Endothelial cell of umbilical vein (primary cell): ENCODE data around the gene PTGES3. TPM values are rescaled to one million over a fixed set of nuclear protein-coding genes. Genes with fewer than 3 reads are reported as not detected.

Experiments used
- BruUV-seq: library from RNA; stranded (reverse); fragments of 400-500 nt; replicated peaks from 2 replicates; lab custom pipeline; 2021; lab: Mats Ljungman, UMichigan
- CTCF ChIA-PET: fragments of 300-600, 350-600 bp; sonication (Branson Sonifier 250); formaldehyde crosslinking; loops from one replicate; lab custom pipeline; 2021; ENCODE audit warnings: antibody characterized with exemption, inconsistent platforms; lab: Charles Lee
- POLR2A ChIA-PET: fragments of 300-600, 350-600 bp; sonication (Branson Sonifier 250); formaldehyde crosslinking; loops from one replicate; lab custom pipeline; 2021; ENCODE audit warnings: antibody characterized with exemption, inconsistent platforms; lab: Charles Lee
- DNase-seq: peaks from one replicate; pipeline ENCODE4 v3.0.0-alpha.2; 2011; ENCODE audit warnings: low read depth, low spot score
- FAIRE-seq: peaks from 2 replicates; lab custom pipeline; 2011; peaks lifted over from hg19 to GRCh38; lab: Jason Lieb, UNC
- H2AFZ ChIP-seq: 2 replicates; pipeline ENCODE4 v1.6.0; 2012; ENCODE audit warnings: low read depth, low read length, control low read depth, inconsistent platforms
- H3K27ac ChIP-seq: 2 replicates; pipeline ENCODE4 v1.5.1; 2011; ENCODE audit warnings: low read depth, mild to moderate bottlenecking, control low read depth, low read length, moderate library complexity; ENCODE audit not compliant: insufficient read depth
- H3K27me3 ChIP-seq, 2 experiments: 2 replicates each; pipeline versions ENCODE4 v1.6.0 to v1.6.1; 2011; ENCODE audit warnings: low read length in 2 of 2, mixed read lengths in 1 of 2; ENCODE audit not compliant: control insufficient read depth in 2 of 2, insufficient read depth in 2 of 2
- H3K36me3 ChIP-seq, 2 experiments: 2 replicates in 1 of 2; 3 replicates in 1 of 2; pipeline ENCODE4 v1.5.1; 2011; ENCODE audit warnings: low read length in 2 of 2, mild to moderate bottlenecking in 1 of 2, moderate library complexity in 1 of 2; ENCODE audit not compliant: control insufficient read depth in 2 of 2, insufficient read depth in 2 of 2; ENCODE audit errors: extremely low read depth in 1 of 2
- H3K4me1 ChIP-seq: 3 replicates; pipeline ENCODE4 v1.5.1; 2011; ENCODE audit warnings: mild to moderate bottlenecking, low read length; ENCODE audit not compliant: control insufficient read depth, insufficient read depth; ENCODE audit errors: extremely low read depth
- H3K4me2 ChIP-seq: 2 replicates; pipeline ENCODE4 v1.6.1; 2011; ENCODE audit warnings: low read length, control low read depth, mixed read lengths; ENCODE audit not compliant: insufficient read depth
- H3K4me3 ChIP-seq, 3 experiments: fragments of 200-600 bp in 1 of 3; sonication (generic), shearing (Covaris generic) in 1 of 3; replicated peaks in 1 of 3; 2 replicates each; pipeline ENCODE4 v1.5.1; 2011 to 2016; ENCODE audit warnings: control low read depth in 3 of 3, low read length in 3 of 3, mild to moderate bottlenecking in 2 of 3, inconsistent platforms in 1 of 3, low read depth in 1 of 3, moderate library complexity in 1 of 3; ENCODE audit not compliant: insufficient read depth in 1 of 3
- H3K79me2 ChIP-seq: 2 replicates; pipeline ENCODE4 v1.6.0; 2012; ENCODE audit warnings: low read length, inconsistent platforms; ENCODE audit not compliant: control insufficient read depth, insufficient read depth
- H3K9ac ChIP-seq: replicated peaks from 2 replicates; pipeline ENCODE3; 2011; ENCODE audit warnings: low read length, control low read depth; ENCODE audit not compliant: insufficient read depth; ENCODE audit errors: extremely low read depth
- H3K9me1 ChIP-seq: replicated peaks from 3 replicates; pipeline ENCODE4 v1.6.0; 2011; ENCODE audit warnings: mild to moderate bottlenecking, low read length; ENCODE audit not compliant: control insufficient read depth, insufficient read depth; ENCODE audit errors: extremely low read depth
- H3K9me3 ChIP-seq: replicated peaks from 2 replicates; pipeline ENCODE4 v1.5.1; 2012; ENCODE audit warnings: low read length, inconsistent platforms; ENCODE audit not compliant: control insufficient read depth, insufficient read depth
- H4K20me1 ChIP-seq: replicated peaks from 2 replicates; pipeline ENCODE3; 2011; ENCODE audit warnings: mild to moderate bottlenecking, low read length; ENCODE audit not compliant: control insufficient read depth, insufficient read depth; ENCODE audit errors: extremely low read depth
- CTCF ChIP-seq, 2 donors: IDR thresholded peaks; 1 replicate in 1 of 2; 2 replicates in 1 of 2; pipeline ENCODE4 v1.5.1; 2011; ENCODE audit warnings: low read length in 2 of 2, mild to moderate bottlenecking in 2 of 2, moderate library complexity in 2 of 2, control low read depth in 1 of 2, inconsistent platforms in 1 of 2, low read depth in 1 of 2; ENCODE audit not compliant: insufficient read depth in 1 of 2; ENCODE audit errors: extremely low read depth in 1 of 2
- EZH2 ChIP-seq: IDR thresholded peaks from 2 replicates; pipeline ENCODE4 v1.6.1; 2012; ENCODE audit warnings: borderline replicate concordance, low read depth, mild to moderate bottlenecking, moderate library complexity, low read length, inconsistent platforms; ENCODE audit not compliant: severe bottlenecking
- FOS ChIP-seq: IDR thresholded peaks from 2 replicates; pipeline ENCODE4 v1.6.1; 2011; ENCODE audit warnings: mild to moderate bottlenecking, low read length, moderate library complexity, borderline replicate concordance; ENCODE audit not compliant: insufficient read depth
- GATA2 ChIP-seq: IDR thresholded peaks from 2 replicates; pipeline ENCODE4 v1.7.0; 2011; ENCODE audit warnings: low read depth, mild to moderate bottlenecking, moderate library complexity, mixed read lengths, low read length; ENCODE audit not compliant: insufficient read length, insufficient read depth
- JUN ChIP-seq: IDR thresholded peaks from 2 replicates; pipeline ENCODE4 v1.6.1; 2011; ENCODE audit warnings: borderline replicate concordance, low read depth; ENCODE audit not compliant: insufficient read length, insufficient read depth
- MAX ChIP-seq: IDR thresholded peaks from 2 replicates; pipeline ENCODE4 v1.6.1; 2011; ENCODE audit not compliant: insufficient read depth, insufficient read length
- MYC ChIP-seq: IDR thresholded peaks from one replicate; pipeline ENCODE4 v1.6.1; 2011; ENCODE audit warnings: mild to moderate bottlenecking, low read depth, low read length
- POLR2A ChIP-seq: IDR thresholded peaks from 2 replicates; pipeline ENCODE4 v1.6.1; 2012; ENCODE audit warnings: low read depth, mild to moderate bottlenecking, control low read depth, low read length
- POLR2AphosphoS5 ChIP-seq: IDR thresholded peaks from 2 replicates; pipeline ENCODE4 v1.6.1; 2012; ENCODE audit warnings: low read depth, mild to moderate bottlenecking, control low read depth, low read length, moderate library complexity; ENCODE audit not compliant: insufficient read depth
- dilution Hi-C: fragments of 300-500 bp; cut with MboI; formaldehyde crosslinking; loops from one replicate; pipeline ENCODE4 v1.15.0; 2019; ENCODE audit warnings: low sequenced_read_pairs; ENCODE audit not compliant: extremely low pct_ligation_motif_present
- intact Hi-C: fragments of 100-400 bp; cut with micrococcal nuclease; formaldehyde crosslinking; loops from one replicate; pipeline ENCODE4 v1.10.0; 2022
- polyA plus RNA-seq, 4 experiments: library from polyadenylated mRNA; depleted of rRNA in 3 of 4; stranded (reverse) in 3 of 4; unstranded in 1 of 4; fragments of >200 nt; gene quantifications; 2 replicates each; pipeline versions ENCODE4 v1.2.1 to v1.2.3, GENCODE V29; 2011 to 2012; ENCODE audit warnings: missing spikeins in 1 of 4
- total RNA-seq: library from RNA; stranded (reverse); gene quantifications from 2 replicates; pipeline ENCODE4 v1.2.3, GENCODE V29; 2021

Gene PTGES3
- total and polyA plus RNA-seq, 2 donors (not counting 3 experiments of a cell fraction or from before 2014, with no cell fraction given), result 48.5 to 278 TPM

GRCh38 chr12:56645717-56646446, 42.2 kb downstream of the PTGES3 start, which contains the start of gene ATP5F1B:
Gene ATP5F1B (minus strand): TSS chr12:56645984. CDS start chr12:56645963, 21 bp downstream.
- peaks cover 6% of the 10 kb centered on the region for H4K20me1 ChIP-seq
- no peak for TF ChIP-seq FOS
- no peak for TF ChIP-seq JUN
- peak; percentile 98 for TF ChIP-seq POLR2AphosphoS5
- TF ChIP-seq POLR2A, result peak; percentile 99
- peak; percentile 22 for TF ChIP-seq MYC
- TF ChIP-seq GATA2, result no peak
- TF ChIP-seq MAX, result no peak
- no peak for TF ChIP-seq EZH2
- TF ChIP-seq CTCF (IDR thresholded peaks at IDR 0.05; ENCODE audit: extremely low read depth in 1 of 2, insufficient read depth in 1 of 2, low read depth in 1 of 2, low read length in 2 of 2), result no peak
- H3K9me1 ChIP-seq, result no peaks in the 10 kb centered on the region
- peak within 1 kb of the TSS; percentile 92 for H3K4me2 ChIP-seq
- ChIA-PET POLR2A (interaction anchor here (1.0 to 1.3 kb wide), 3 partner anchors 9 to 80 kb away, joined by 3 to 9 read pairs (median 9); partner anchors contain the start of gene NACA), CTCF (interaction anchor here (1.3 to 1.7 kb wide), 2 partner anchors 9 to 356 kb away, joined by 3 to 20 read pairs; no protein-coding TSS in a partner anchor)
- H3K79me2 ChIP-seq, result peaks cover 42% of the 10 kb centered on the region
- peaks cover 16 to 23% of the 10 kb centered on the region in 2 experiments for H3K36me3 ChIP-seq
- peak; percentile 97 for FAIRE-seq
- peak within 1 kb of the TSS; percentile 50 for H3K27ac ChIP-seq
- dilution Hi-C loops, result no loop called here
- H3K27me3 ChIP-seq, result no peaks in the 10 kb centered on the region
- H3K9ac ChIP-seq, result peak within 1 kb of the TSS; percentile 87
- no TSS peak for BruUV-seq
- peak within 1 kb of the TSS; percentile 72 to 86 (median 84) for H3K4me3 ChIP-seq
- H3K4me1 ChIP-seq, result peaks cover 15% of the 10 kb centered on the region
- intact Hi-C loops, result loop anchor here (1.0 kb wide), 3 partner anchors 9 to 422 kb away; partner anchors contain the start of genes NABP2 and NACA
- no peaks in the 10 kb centered on the region for H3K9me3 ChIP-seq
- peak within 1 kb of the TSS; percentile 50 for H2AFZ ChIP-seq
- DNase-seq, result peak; percentile 100
